ENCODE measurements around the gene NPAS3.

- TF ChIP-seq POLR2AphosphoS5 (IDR thresholded peaks at IDR 0.05) (no peak), CTCF (IDR thresholded peaks at IDR 0.05 in 8 of 11, conservative IDR thresholded peaks at IDR 0.05 in 3 of 11) (no peak)
Observed at GRCh38 chr14:33348510-33348909, 409.8 kb downstream of the NPAS3 start.
